ENCODE data around the gene DPM1. TPM values are rescaled to one million over a fixed set of nuclear protein-coding genes. Genes with fewer than 3 reads are reported as not detected.

Gene DPM1
- total RNA-seq, 1 experiment from 2014 or later = 126 TPM

- in situ Hi-C loops (cut with HindIII; ENCODE audit: low pct_unique_long_range_greater_than_20kb, low sequenced_read_pairs) = no loop called here
- no peak for DNase-seq (ENCODE audit: low read depth, low spot score)
Measured at GRCh38 chr20:50886184-50886790, 72.0 kb downstream of the DPM1 start.

DNA sequence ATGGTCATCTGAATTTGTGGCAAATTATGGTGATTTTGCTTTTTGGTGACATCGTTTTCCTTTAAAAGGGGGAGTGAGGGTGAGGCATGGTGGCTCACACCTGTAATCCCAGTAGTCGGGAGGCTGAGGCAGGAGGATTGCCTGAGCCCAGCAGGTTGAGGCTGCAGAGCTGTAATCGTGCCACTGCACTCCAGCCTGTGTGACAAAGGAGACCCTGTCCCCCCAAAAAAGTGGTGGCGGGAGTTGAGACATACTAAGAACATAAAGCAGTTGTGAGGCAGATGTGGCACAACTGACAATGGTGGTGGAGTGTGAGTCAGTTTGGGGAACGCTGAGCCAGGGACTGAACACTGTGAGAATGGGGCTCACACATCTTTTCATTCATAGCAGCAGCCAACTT lies 72.6 kb downstream of the DPM1 start:
- no peak for DNase-seq (ENCODE audit: low read depth, low spot score)
- in situ Hi-C loops (cut with HindIII; ENCODE audit: low pct_unique_long_range_greater_than_20kb, low sequenced_read_pairs) = no loop called here

- no peak for DNase-seq (ENCODE audit: low read depth, low spot score)
- in situ Hi-C loops (cut with HindIII; ENCODE audit: low pct_unique_long_range_greater_than_20kb, low sequenced_read_pairs) = no loop called here
Measured at GRCh38 chr20:50885068-50885467, 73.3 kb downstream of the DPM1 start.

Other genes starting within 250 kb of the DPM1 start
- 4.8 and 5.9 TPM in 2 replicates for gene PARD6B, start 227.0 kb downstream of the DPM1 start, total RNA-seq (2014; rRNA removed; shearing (Covaris generic))
- 4.4 and 7.0 TPM in 2 replicates for gene BCAS4, start 163.5 kb downstream of the DPM1 start, total RNA-seq (2014; rRNA removed; shearing (Covaris generic))
- 26.9 and 28.8 TPM in 2 replicates for gene ADNP, start 27.1 kb downstream of the DPM1 start, total RNA-seq (2014; rRNA removed; shearing (Covaris generic))
- 11.7 and 13.9 TPM in 2 replicates for gene MOCS3, start 286 bp upstream of the DPM1 start, total RNA-seq (2014; rRNA removed; shearing (Covaris generic))
- gene KCNG1, start 64.6 kb upstream of the DPM1 start, total RNA-seq (2014; rRNA removed; shearing (Covaris generic)) = 22.3 and 22.9 TPM in 2 replicates